ENCODE results near the gene OR9Q1. TPM values are rescaled to one million over a fixed set of nuclear protein-coding genes. Genes with fewer than 3 reads are reported as not detected.
"Not testable (repeated sequence)": the region's sequence is repeated elsewhere in the genome, so short reads cannot be mapped to it uniquely, and the experiment has no call there.

The OR9Q1 gene
- polyA plus RNA-seq, 1 experiment: not detected

DNA sequence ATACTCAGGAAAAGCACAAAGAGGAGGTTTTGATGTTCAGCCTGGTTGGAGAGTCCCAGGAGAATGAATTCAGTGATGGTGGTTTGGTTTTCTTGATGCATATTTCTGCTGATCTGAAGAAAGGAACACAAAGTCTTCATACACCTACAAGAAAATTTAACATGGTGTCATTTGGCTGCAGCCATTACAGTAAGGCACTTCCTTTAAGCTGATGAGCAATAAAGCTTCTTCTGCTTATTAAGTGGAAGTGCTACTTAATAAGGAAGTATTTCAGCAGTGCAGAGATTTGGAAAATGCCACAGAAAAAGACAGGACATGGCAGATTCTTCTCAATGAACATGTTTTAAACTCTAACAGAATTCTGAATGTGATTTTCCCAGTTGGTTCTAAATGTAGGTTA, 180.4 kb downstream of the OR9Q1 start, which contains the start of gene OR1S2:
Gene OR1S2, minus strand, starts transcription at position 101 of the 400 bp plus-strand sequence. Its CDS starts 0 bp downstream, at position 101.
- Histone ChIP-seq H3K9me3 (ENCODE audit: control insufficient read depth, insufficient read depth, low read length) (no peaks in the 10 kb centered on the region), H3K27ac (ENCODE audit: low read depth, low read length) (no peak within 1 kb of the TSS), H3K4me3 (ENCODE audit: low read depth, low read length) (no peak within 1 kb of the TSS), H3K27me3 (ENCODE audit: control insufficient read depth, insufficient read depth, low read length) (no peaks in the 10 kb centered on the region)
- POLR2A ChIA-PET: no interaction called here
- TF ChIP-seq, protein P1, sequence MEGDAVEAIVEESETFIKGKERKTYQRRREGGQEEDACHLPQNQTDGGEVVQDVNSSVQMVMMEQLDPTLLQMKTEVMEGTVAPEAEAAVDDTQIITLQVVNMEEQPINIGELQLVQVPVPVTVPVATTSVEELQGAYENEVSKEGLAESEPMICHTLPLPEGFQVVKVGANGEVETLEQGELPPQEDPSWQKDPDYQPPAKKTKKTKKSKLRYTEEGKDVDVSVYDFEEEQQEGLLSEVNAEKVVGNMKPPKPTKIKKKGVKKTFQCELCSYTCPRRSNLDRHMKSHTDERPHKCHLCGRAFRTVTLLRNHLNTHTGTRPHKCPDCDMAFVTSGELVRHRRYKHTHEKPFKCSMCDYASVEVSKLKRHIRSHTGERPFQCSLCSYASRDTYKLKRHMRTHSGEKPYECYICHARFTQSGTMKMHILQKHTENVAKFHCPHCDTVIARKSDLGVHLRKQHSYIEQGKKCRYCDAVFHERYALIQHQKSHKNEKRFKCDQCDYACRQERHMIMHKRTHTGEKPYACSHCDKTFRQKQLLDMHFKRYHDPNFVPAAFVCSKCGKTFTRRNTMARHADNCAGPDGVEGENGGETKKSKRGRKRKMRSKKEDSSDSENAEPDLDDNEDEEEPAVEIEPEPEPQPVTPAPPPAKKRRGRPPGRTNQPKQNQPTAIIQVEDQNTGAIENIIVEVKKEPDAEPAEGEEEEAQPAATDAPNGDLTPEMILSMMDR (IDR thresholded peaks at IDR 0.05; ENCODE audit: low read depth, low read length): no peak
- no peak for DNase-seq (ENCODE audit: low read depth, low spot score)
- CTCF ChIA-PET: no interaction called here

DNA sequence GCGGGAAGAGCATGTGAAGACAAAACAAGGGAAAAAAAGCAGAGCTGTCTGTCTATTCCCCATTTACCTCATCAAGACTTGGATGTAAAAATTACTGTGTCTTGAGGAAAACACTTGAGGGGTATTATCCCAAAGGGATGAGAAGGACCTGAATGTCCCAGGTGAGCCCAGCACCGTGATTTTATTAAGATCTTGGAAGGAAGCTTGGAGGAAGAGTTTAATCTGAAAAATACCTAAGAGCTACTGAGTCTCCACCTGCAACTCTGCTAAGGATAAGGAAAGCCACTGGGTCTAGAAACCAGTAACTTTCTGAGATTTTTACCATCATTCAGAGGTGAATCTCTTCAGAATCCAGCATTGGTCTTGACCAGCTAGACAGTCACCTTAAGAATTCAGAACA, 188.7 kb downstream of the OR9Q1 start, which contains the start of gene OR1S1:
Gene OR1S1, plus strand, starts transcription at position 301 of the 400 bp plus-strand sequence.
- H3K4me3 ChIP-seq (ENCODE audit: low read depth, low read length); H3K27ac ChIP-seq (ENCODE audit: low read depth, low read length); H3K27me3 ChIP-seq (ENCODE audit: control insufficient read depth, insufficient read depth, low read length); DNase-seq (ENCODE audit: low read depth, low spot score); CTCF ChIA-PET; POLR2A ChIA-PET; H3K9me3 ChIP-seq (ENCODE audit: control insufficient read depth, insufficient read depth, low read length): not testable (repeated sequence)

DNA sequence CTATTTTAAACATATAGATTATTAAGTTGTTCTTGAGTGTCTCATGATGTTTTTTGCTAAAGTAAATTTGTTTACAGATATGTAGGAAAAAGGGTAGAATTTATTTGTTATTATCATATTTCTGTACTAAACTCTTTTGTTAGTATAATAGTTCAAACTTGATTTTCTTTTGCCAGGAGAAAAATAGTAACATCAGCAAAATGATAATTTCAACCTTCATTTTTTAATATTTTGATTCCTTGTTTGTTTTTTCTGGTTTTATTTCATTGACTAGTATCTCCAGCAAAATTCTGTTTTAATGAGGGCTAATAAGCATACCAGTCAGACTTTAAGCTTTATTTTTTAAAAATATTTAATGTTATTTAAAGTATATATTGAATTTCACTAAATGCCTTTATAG, 192.8 kb downstream of the OR9Q1 start:
- H3K27ac ChIP-seq (ENCODE audit: low read depth, low read length): no peak overlapping the region
- no peaks in the 10 kb centered on the region for H3K27me3 ChIP-seq (ENCODE audit: control insufficient read depth, insufficient read depth, low read length)
- H3K4me3 ChIP-seq (ENCODE audit: low read depth, low read length): no peak overlapping the region
- CTCF ChIA-PET: no interaction called here
- no peaks in the 10 kb centered on the region for H3K9me3 ChIP-seq (ENCODE audit: control insufficient read depth, insufficient read depth, low read length)
- POLR2A ChIA-PET: no interaction called here
- no peak for DNase-seq (ENCODE audit: low read depth, low spot score)
- TF ChIP-seq, protein P1 (IDR thresholded peaks at IDR 0.05; ENCODE audit: low read depth, low read length): no peak

DNA sequence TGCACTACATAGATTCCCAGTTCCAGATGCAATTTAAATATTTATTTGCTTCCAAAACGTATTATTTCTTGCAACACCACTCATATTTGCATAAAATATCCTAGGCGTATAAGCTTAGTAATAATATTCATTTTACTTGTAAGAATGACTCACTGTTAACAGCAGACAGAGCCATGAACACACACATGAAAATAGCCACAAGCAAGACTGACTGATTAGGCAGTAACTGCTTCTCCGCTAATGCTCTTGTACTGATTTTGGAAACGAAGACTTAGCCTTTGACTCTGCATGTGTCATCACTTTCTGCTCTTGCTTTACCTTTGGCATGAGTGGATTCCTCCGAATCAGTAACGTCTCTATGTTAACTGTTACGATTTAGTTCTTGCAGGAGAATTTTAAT, 199.0 kb downstream of the OR9Q1 start:
- Histone ChIP-seq H3K27ac (ENCODE audit: low read depth, low read length) (no peak overlapping the region), H3K4me3 (ENCODE audit: low read depth, low read length) (no peak overlapping the region), H3K27me3 (ENCODE audit: control insufficient read depth, insufficient read depth, low read length) (no peaks in the 10 kb centered on the region), H3K9me3 (ENCODE audit: control insufficient read depth, insufficient read depth, low read length) (no peaks in the 10 kb centered on the region)
- DNase-seq (ENCODE audit: low read depth, low spot score): no peak
- CTCF ChIA-PET: no interaction called here
- POLR2A ChIA-PET: no interaction called here
- TF ChIP-seq, protein P1 (IDR thresholded peaks at IDR 0.05; ENCODE audit: low read depth, low read length): no peak

DNA sequence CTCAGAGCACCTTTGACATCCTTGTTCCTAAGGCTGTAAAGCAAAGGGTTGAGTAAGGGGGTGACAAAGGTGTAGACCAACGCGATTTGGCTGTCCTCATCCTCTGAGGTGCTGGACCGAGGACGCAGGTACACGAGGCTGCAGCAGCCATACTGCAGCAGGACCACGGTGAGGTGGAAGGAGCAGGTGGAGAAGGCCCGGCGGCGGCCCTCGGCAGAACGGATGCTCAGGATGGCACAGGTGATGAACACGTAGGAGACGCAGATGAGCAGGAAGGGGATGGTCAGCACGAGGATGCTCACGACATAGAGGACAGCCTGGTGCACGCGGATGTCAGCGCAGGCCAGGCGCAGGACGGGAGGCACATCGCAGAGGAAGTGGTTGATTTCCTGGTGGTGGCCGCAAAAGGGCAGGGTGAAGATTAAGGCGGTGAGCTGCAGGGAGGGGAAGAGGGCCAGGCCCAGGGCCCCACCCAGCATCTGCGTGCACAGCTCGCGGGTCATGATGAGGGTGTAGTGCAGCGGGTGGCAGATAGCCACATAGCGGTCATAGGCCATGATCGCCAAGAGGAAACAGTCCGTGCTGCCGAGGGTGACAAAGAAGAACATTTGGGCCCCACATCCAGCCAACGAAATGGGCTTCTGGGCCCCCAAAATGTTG, 204.4 kb downstream of the OR9Q1 start:
- CTCF ChIA-PET: no interaction called here

More for the DNA sequence above, 204.4 kb downstream of the OR9Q1 start:
- no peak for DNase-seq (ENCODE audit: low read depth, low spot score)
- POLR2A ChIA-PET: no interaction called here
- no peaks in the 10 kb centered on the region for H3K27me3 ChIP-seq (ENCODE audit: control insufficient read depth, insufficient read depth, low read length)
- peaks cover 8% of the 10 kb centered on the region for H3K9me3 ChIP-seq (ENCODE audit: control insufficient read depth, insufficient read depth, low read length)
- H3K4me3 ChIP-seq (ENCODE audit: low read depth, low read length): no peak overlapping the region
- H3K27ac ChIP-seq (ENCODE audit: low read depth, low read length): no peak overlapping the region
- TF ChIP-seq, protein P1 (IDR thresholded peaks at IDR 0.05; ENCODE audit: low read depth, low read length): no peak

Small RNA genes lying within 50 kb of the gene (small RNA-seq; reads per million reads assigned to genes)
- gene RNU6-899P (ENCODE audit: insufficient read length, low read depth): not detected

Other genes starting within 250 kb of the OR9Q1 start
- not detected in 2 replicates for gene OR6Q1, start 7.1 kb downstream of the OR9Q1 start, polyA plus RNA-seq (2011; rRNA removed)
- gene OR9I1, start 101.6 kb downstream of the OR9Q1 start, polyA plus RNA-seq (2011; rRNA removed): not detected in 2 replicates
- not detected in 2 replicates for gene OR9Q2, start 165.2 kb downstream of the OR9Q1 start, polyA plus RNA-seq (2011; rRNA removed)
- gene OR1S2, start 180.3 kb downstream of the OR9Q1 start, polyA plus RNA-seq (2011; rRNA removed): not detected in 2 replicates
- not detected in 2 replicates for gene OR1S1, start 188.8 kb downstream of the OR9Q1 start, polyA plus RNA-seq (2011; rRNA removed)
- gene OR10Q1, start 205.0 kb downstream of the OR9Q1 start, polyA plus RNA-seq (2011; rRNA removed): 0.12 and 0.17 TPM in 2 replicates
- gene OR10W1, start 244.4 kb downstream of the OR9Q1 start, polyA plus RNA-seq (2011; rRNA removed): not detected in 2 replicates

All from AG04450 (cell line).